HepG2 (cell line): ENCODE data around the gene CSNK1D. TPM values are rescaled to one million over a fixed set of nuclear protein-coding genes. Genes with fewer than 3 reads are reported as not detected.

Experiments used
- ARID2 ChIP-seq: sonication (generic); formaldehyde crosslinking; IDR thresholded peaks from 2 replicates; pipeline ENCODE4 v1.8.1; 2022; ENCODE audit warnings: mild to moderate bottlenecking, missing genetic modification reagents, borderline replicate concordance
- BCL6 ChIP-seq: IDR thresholded peaks from 2 replicates; pipeline ENCODE4 v1.6.1; 2016; ENCODE audit warnings: missing genetic modification reagents, missing compliant biosample characterization
- CCAR2 ChIP-seq: fragments of 200-400 bp; formaldehyde crosslinking; optimal IDR thresholded peaks from 2 replicates; pipeline ENCODE3; 2018; ENCODE audit warnings: low read depth, mild to moderate bottlenecking, low read length, moderate library complexity
- EZH2 ChIP-seq: conservative IDR thresholded peaks from 2 replicates; pipeline ENCODE4 v1.6.1; 2012; ENCODE audit warnings: mild to moderate bottlenecking, low read depth, low read length, moderate library complexity
- FIP1L1 ChIP-seq: fragments of 200-400 bp; formaldehyde crosslinking; IDR thresholded peaks from 2 replicates; pipeline ENCODE4 v1.6.1; 2018; ENCODE audit warnings: low read depth, mild to moderate bottlenecking, low read length, moderate library complexity, borderline replicate concordance; ENCODE audit not compliant: insufficient read depth
- HOXA3 ChIP-seq: sonication (generic); formaldehyde crosslinking; IDR thresholded peaks from 2 replicates; pipeline ENCODE4 v1.5.0; 2020; ENCODE audit warnings: missing genetic modification reagents
- MTA1 ChIP-seq: sonication (generic); formaldehyde crosslinking; IDR thresholded peaks from 2 replicates; pipeline ENCODE4 v1.4.0; 2020; ENCODE audit warnings: missing genetic modification reagents, mild to moderate bottlenecking, borderline replicate concordance
- RELA ChIP-seq: sonication (generic); formaldehyde crosslinking; IDR thresholded peaks from 2 replicates; pipeline ENCODE4 v1.4.0; 2020; ENCODE audit warnings: missing genetic modification reagents
- RNF2 ChIP-seq: fragments of 450-650 bp; conservative IDR thresholded peaks from 2 replicates; pipeline ENCODE4 v1.6.1; 2016; ENCODE audit warnings: low read depth
- TCF7 ChIP-seq: sonication (generic); IDR thresholded peaks from 2 replicates; pipeline ENCODE4 v1.6.1; 2016; ENCODE audit warnings: antibody characterized with exemption, low read depth
- TOE1 ChIP-seq: sonication (generic); formaldehyde crosslinking; IDR thresholded peaks from 2 replicates; pipeline ENCODE4 v1.4.0; 2020; ENCODE audit warnings: mild to moderate bottlenecking, missing genetic modification reagents
- YEATS2 ChIP-seq: sonication (generic); formaldehyde crosslinking; IDR thresholded peaks from 2 replicates; pipeline ENCODE4 v1.4.0; 2020; ENCODE audit warnings: missing genetic modification reagents, borderline replicate concordance
- ZFP90 ChIP-seq: sonication (generic); formaldehyde crosslinking; IDR thresholded peaks from 2 replicates; pipeline ENCODE4 v1.8.0; 2022; ENCODE audit warnings: missing genetic modification reagents, mild to moderate bottlenecking, inconsistent platforms, borderline replicate concordance
- ZNF563 ChIP-seq: sonication (generic); formaldehyde crosslinking; IDR thresholded peaks from 2 replicates; pipeline ENCODE4 v1.8.0; 2022; ENCODE audit warnings: mild to moderate bottlenecking, moderate library complexity, missing genetic modification reagents
- ZNF747 ChIP-seq: sonication (generic); formaldehyde crosslinking; IDR thresholded peaks from 2 replicates; pipeline ENCODE4 v1.8.1; 2023; ENCODE audit warnings: missing genetic modification reagents, mild to moderate bottlenecking, borderline replicate concordance
- polyA plus RNA-seq, 8 experiments: library from polyadenylated mRNA; depleted of rRNA in 3 of 8; stranded (reverse) in 7 of 8; unstranded in 1 of 8; fragments of >200 nt; fragmentation: Illumina TruSeq in 4 of 8; extraction: Trizol in 4 of 8; gene quantifications; 2 replicates each; pipeline versions ENCODE4 v1.2.1 to v1.2.3, GENCODE V29; 2011 to 2016; ENCODE audit warnings: low read depth in 4 of 8, missing spikeins in 1 of 8, mixed read lengths in 1 of 8; ENCODE audit not compliant: insufficient read depth in 1 of 8
- total RNA-seq, 5 experiments: library from RNA; depleted of rRNA; stranded (reverse); fragments of >200 nt; fragmentation: Illumina TruSeq; extraction: Trizol; gene quantifications; 2 replicates each; pipeline ENCODE4 v1.2.3, GENCODE V29; 2016; ENCODE audit warnings: low read depth in 1 of 5
- TF ChIP-seq, protein P1 (sequence below): sonication (generic); formaldehyde crosslinking; IDR thresholded peaks from 2 replicates; pipeline ENCODE4 v1.9.0; 2021; ENCODE audit warnings: mild to moderate bottlenecking, missing genetic modification reagents
- TF ChIP-seq, protein P2 (sequence below): sonication (generic); formaldehyde crosslinking; IDR thresholded peaks from 2 replicates; pipeline ENCODE4 v1.4.0; 2020; ENCODE audit warnings: missing genetic modification reagents, mild to moderate bottlenecking, borderline replicate concordance
- TF ChIP-seq, protein P3 (sequence below): IDR thresholded peaks from 2 replicates; pipeline ENCODE4 v1.6.1; 2012; ENCODE audit warnings: low read depth, low read length, improper control_type of control experiment
- TF ChIP-seq, protein P4 (sequence below): fragments of 450-650 bp; IDR thresholded peaks from 2 replicates; pipeline ENCODE4 v1.6.1; 2017

CSNK1D gene
- total and polyA plus RNA-seq, 2 of the 13 experiments (the other 11 are each of a cell fraction or from before 2014, with no cell fraction given) = 31.5 to 128 TPM

DNA sequence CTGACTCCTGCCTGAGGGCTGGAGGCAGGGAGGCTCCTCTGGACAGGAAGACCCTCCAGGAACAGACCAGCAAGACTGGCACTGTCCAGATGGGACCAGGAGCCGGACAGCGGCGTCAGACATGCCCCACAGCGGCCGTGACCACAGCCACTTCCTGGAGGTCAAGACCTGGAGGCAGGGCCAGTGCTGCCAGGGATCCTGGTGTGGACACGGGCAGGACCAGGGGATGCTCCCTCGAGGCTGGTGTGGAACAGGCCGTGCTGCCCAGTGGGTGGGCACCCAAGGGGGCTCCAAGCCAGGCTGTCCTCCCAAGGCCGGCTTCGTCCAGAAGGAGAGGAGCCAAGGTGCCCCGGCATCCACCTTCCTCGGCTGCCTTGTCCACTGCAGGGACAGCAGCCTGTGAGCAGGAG, 56.4 kb downstream of the CSNK1D start (continued):
- TF ChIP-seq, protein P1, sequence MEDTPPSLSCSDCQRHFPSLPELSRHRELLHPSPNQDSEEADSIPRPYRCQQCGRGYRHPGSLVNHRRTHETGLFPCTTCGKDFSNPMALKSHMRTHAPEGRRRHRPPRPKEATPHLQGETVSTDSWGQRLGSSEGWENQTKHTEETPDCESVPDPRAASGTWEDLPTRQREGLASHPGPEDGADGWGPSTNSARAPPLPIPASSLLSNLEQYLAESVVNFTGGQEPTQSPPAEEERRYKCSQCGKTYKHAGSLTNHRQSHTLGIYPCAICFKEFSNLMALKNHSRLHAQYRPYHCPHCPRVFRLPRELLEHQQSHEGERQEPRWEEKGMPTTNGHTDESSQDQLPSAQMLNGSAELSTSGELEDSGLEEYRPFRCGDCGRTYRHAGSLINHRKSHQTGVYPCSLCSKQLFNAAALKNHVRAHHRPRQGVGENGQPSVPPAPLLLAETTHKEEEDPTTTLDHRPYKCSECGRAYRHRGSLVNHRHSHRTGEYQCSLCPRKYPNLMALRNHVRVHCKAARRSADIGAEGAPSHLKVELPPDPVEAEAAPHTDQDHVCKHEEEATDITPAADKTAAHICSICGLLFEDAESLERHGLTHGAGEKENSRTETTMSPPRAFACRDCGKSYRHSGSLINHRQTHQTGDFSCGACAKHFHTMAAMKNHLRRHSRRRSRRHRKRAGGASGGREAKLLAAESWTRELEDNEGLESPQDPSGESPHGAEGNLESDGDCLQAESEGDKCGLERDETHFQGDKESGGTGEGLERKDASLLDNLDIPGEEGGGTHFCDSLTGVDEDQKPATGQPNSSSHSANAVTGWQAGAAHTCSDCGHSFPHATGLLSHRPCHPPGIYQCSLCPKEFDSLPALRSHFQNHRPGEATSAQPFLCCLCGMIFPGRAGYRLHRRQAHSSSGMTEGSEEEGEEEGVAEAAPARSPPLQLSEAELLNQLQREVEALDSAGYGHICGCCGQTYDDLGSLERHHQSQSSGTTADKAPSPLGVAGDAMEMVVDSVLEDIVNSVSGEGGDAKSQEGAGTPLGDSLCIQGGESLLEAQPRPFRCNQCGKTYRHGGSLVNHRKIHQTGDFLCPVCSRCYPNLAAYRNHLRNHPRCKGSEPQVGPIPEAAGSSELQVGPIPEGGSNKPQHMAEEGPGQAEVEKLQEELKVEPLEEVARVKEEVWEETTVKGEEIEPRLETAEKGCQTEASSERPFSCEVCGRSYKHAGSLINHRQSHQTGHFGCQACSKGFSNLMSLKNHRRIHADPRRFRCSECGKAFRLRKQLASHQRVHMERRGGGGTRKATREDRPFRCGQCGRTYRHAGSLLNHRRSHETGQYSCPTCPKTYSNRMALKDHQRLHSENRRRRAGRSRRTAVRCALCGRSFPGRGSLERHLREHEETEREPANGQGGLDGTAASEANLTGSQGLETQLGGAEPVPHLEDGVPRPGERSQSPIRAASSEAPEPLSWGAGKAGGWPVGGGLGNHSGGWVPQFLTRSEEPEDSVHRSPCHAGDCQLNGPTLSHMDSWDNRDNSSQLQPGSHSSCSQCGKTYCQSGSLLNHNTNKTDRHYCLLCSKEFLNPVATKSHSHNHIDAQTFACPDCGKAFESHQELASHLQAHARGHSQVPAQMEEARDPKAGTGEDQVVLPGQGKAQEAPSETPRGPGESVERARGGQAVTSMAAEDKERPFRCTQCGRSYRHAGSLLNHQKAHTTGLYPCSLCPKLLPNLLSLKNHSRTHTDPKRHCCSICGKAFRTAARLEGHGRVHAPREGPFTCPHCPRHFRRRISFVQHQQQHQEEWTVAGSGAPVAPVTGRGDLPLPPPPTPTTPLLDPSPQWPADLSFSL (CRISPR knock-in tag) = no peak
- TF ChIP-seq YEATS2 (CRISPR knock-in tag) (no peak), ZNF563 (CRISPR knock-in tag) (no peak), RNF2 (no peak), CCAR2 (no peak), TCF7 (no peak), HOXA3 (CRISPR knock-in tag) (0 out of 2 replicates have a peak, but pooled peaks have one; percentile 14), RELA (CRISPR knock-in tag) (no peak), BCL6 (no peak), TOE1 (CRISPR knock-in tag) (no peak), ZNF747 (no peak), FIP1L1 (no peak), EZH2 (no peak), ARID2 (CRISPR knock-in tag) (peak; percentile 80; the same call in 1 of the 2 replicates), MTA1 (CRISPR knock-in tag) (peak; percentile 53; the same call in 1 of the 2 replicates), ZFP90 (CRISPR knock-in tag) (no peak)
- TF ChIP-seq, protein P2, sequence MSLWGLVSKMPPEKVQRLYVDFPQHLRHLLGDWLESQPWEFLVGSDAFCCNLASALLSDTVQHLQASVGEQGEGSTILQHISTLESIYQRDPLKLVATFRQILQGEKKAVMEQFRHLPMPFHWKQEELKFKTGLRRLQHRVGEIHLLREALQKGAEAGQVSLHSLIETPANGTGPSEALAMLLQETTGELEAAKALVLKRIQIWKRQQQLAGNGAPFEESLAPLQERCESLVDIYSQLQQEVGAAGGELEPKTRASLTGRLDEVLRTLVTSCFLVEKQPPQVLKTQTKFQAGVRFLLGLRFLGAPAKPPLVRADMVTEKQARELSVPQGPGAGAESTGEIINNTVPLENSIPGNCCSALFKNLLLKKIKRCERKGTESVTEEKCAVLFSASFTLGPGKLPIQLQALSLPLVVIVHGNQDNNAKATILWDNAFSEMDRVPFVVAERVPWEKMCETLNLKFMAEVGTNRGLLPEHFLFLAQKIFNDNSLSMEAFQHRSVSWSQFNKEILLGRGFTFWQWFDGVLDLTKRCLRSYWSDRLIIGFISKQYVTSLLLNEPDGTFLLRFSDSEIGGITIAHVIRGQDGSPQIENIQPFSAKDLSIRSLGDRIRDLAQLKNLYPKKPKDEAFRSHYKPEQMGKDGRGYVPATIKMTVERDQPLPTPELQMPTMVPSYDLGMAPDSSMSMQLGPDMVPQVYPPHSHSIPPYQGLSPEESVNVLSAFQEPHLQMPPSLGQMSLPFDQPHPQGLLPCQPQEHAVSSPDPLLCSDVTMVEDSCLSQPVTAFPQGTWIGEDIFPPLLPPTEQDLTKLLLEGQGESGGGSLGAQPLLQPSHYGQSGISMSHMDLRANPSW = no peak
- TF ChIP-seq, protein P3, sequence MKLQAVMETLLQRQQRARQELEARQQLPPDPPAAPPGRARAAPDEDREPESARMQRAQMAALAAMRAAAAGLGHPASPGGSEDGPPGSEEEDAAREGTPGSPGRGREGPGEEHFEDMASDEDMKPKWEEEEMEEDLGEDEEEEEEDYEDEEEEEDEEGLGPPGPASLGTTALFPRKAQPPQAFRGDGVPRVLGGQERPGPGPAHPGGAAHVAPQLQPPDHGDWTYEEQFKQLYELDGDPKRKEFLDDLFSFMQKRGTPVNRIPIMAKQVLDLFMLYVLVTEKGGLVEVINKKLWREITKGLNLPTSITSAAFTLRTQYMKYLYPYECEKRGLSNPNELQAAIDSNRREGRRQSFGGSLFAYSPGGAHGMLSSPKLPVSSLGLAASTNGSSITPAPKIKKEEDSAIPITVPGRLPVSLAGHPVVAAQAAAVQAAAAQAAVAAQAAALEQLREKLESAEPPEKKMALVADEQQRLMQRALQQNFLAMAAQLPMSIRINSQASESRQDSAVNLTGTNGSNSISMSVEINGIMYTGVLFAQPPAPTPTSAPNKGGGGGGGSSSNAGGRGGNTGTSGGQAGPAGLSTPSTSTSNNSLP = no peak
- TF ChIP-seq, protein P4, sequence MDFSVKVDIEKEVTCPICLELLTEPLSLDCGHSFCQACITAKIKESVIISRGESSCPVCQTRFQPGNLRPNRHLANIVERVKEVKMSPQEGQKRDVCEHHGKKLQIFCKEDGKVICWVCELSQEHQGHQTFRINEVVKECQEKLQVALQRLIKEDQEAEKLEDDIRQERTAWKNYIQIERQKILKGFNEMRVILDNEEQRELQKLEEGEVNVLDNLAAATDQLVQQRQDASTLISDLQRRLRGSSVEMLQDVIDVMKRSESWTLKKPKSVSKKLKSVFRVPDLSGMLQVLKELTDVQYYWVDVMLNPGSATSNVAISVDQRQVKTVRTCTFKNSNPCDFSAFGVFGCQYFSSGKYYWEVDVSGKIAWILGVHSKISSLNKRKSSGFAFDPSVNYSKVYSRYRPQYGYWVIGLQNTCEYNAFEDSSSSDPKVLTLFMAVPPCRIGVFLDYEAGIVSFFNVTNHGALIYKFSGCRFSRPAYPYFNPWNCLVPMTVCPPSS = no peak
